ENCODE results near the gene FXN. TPM values are rescaled to one million over a fixed set of nuclear protein-coding genes. Genes with fewer than 3 reads are reported as not detected.
"Not testable (repeated sequence)": the region's sequence is repeated elsewhere in the genome, so short reads cannot be mapped to it uniquely, and the experiment has no call there.

The FXN gene
- 14.6 and 21.0 TPM in 2 replicates for total RNA-seq

- no peak for DNase-seq (ENCODE audit: extremely low read depth, low read depth, low spot score)
Measured at GRCh38 chr9:69035438-69036308, at the start of gene FXN. Gene FXN (plus strand): TSS chr9:69035752. CDS start chr9:69035783, 31 bp downstream.

DNA sequence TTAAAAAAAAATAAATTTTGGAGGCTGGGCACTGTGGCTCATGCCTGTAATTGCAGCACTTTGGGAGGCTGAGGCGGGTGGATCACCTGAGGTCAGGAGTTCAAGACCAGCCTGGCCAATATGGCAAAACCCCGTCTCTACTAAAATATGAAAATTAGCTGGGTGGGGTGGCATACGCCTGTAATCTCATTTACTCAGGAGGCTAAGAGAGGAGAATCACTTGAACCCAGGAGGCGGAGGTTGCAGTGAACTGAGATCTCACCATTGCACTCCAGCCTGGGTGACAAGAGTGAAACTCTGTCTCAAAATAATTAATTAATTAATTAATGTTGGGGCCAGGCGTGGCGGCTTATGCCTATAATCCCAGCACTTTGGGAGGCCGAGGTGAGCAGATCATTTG lies 48.6 kb upstream of the FXN start:
- DNase-seq (ENCODE audit: extremely low read depth, low read depth, low spot score), result not testable (repeated sequence)

- DNase-seq (ENCODE audit: extremely low read depth, low read depth, low spot score), result no peak
Measured at GRCh38 chr9:68991457-68991856, 44.1 kb upstream of the FXN start.

- no peak for DNase-seq (ENCODE audit: extremely low read depth, low read depth, low spot score)
Measured at GRCh38 chr9:68995776-68996175, 39.8 kb upstream of the FXN start.

GRCh38 chr9:68996462-68996861 lies 39.1 kb upstream of the FXN start:
- DNase-seq (ENCODE audit: extremely low read depth, low read depth, low spot score), result no peak

DNA sequence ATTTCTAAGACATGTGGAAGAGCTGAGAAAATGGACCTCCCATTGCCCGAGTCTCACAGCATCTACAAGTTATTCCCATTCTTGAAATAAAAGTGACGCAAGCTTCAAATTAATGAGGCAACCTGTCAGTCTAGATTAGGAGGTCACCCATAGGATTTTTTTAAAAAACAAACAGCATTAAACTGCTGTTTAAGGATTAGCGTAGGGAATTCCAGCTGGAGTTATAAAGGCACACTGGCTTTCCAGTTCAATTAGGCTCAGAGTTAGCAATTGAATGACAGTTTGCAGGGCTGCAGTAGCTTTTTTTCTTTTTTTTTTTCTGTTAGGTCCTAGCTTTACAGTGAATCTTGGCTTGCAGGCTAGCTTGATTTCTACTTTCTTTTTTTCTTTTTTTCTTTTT lies 37.9 kb upstream of the FXN start:
- DNase-seq (ENCODE audit: extremely low read depth, low read depth, low spot score), result no peak

- no peak for DNase-seq (ENCODE audit: extremely low read depth, low read depth, low spot score)
Measured at GRCh38 chr9:68998385-68998784, 37.2 kb upstream of the FXN start.

GRCh38 chr9:68998812-68999211 lies 36.7 kb upstream of the FXN start:
- DNase-seq (ENCODE audit: extremely low read depth, low read depth, low spot score), result no peak

GRCh38 chr9:68999393-69000105 lies 36.0 kb upstream of the FXN start:
- DNase-seq (ENCODE audit: extremely low read depth, low read depth, low spot score), result peak; percentile 27

DNA sequence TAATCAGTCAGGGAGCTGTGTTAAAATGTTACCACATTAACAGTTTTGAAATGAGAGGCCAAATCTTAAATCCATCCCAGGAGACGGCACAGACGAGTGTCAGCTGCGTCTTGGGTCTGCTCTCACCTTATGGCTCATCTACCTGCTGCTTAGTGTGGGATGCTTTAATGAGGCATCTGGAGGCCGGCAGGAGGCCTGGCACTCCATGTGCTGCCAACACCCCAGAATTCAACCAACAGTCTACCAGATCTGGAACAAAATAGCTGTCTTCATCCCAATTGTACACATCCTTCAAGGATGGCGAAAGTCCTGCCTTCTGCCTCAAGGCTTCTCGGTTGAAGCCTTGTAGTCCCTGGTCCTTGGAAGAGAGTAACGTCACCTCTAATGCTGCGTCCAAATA lies 33.6 kb upstream of the FXN start:
- no peak for DNase-seq (ENCODE audit: extremely low read depth, low read depth, low spot score)

- DNase-seq (ENCODE audit: extremely low read depth, low read depth, low spot score), result no peak
Measured at GRCh38 chr9:69003051-69003450, 32.5 kb upstream of the FXN start.

DNA sequence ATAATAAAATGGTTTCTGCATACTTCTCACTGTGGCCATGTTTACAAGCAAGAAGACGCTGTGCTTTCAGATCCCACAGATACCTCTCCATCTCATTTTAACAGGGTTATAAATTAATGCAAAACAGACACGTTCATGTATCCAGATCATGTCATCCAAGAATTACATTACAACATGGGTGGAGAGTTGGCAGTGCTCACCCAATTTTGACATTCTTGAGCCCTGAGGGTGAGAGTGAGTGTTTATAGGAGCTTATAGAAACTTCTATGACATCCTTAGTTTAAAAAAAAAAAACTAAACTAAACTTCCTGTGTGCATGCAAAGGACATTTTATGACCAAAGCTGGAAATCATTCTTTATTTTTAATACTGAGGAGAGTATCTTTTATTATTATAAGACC lies 30.7 kb upstream of the FXN start:
- no peak for DNase-seq (ENCODE audit: extremely low read depth, low read depth, low spot score)

GRCh38 chr9:69009708-69010107 lies 25.8 kb upstream of the FXN start:
- no peak for DNase-seq (ENCODE audit: extremely low read depth, low read depth, low spot score)

DNA sequence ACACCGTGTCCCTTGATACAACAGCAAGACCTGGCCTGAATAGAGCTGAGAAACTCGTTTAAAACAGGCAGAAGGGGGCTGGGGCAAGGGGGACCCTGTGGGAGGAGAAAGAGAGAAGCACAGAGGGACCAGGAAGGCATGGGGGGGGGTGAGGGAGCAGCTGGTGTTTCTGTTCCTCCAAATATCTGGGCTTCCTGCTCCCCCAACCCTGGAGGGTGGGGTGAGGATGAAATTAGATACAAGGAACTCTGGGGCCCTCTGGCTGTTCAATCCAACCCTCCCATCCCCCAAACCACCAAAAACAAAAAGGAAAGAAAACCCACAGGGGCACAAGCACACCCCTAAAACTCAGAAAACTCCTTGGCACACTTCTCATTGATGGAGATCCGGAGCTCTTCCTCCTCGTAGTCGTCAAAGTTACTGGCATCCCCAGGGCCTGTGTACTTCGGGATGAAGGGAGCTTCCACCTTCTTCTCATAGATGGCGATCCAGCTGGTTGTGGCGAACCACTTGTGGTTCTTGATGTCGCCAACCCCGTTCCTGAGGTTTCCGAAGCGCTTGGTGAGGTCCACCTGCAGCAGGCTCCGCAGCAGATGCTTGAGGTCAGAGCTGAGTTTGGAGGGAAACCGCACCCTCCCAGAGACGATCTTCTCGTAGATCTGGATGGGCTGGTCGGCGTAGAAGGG lies 22.7 kb upstream of the FXN start:
- no peak for DNase-seq (ENCODE audit: extremely low read depth, low read depth, low spot score)

GRCh38 chr9:69013382-69013727 lies 22.2 kb upstream of the FXN start:
- DNase-seq (ENCODE audit: extremely low read depth, low read depth, low spot score), result no peak

DNA sequence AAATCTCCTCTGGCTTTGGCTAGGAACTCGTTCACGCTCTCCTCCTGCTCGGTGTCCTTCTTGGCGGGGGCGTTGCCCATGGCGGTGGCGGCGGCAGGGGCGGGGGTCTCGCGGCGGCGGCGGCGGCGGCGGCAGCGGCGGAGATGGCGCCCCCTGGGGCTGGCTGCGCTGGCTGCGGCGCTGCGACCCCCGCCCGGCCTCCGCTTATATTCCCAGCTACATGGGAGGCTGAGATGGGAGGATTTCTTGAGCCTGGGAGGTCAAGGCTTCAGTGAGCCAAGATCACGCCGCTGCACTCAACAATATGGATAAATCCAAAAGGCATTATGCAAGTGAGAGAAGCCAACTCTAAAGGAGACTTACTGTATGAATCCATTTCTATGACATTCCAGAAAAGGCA lies 21.5 kb upstream of the FXN start, which contains the start of gene PRKACG:
TSS of gene PRKACG (minus strand) at position 101 of the 400 bp plus-strand sequence. CDS start at position 80, 21 bp downstream.
- no peak for DNase-seq (ENCODE audit: extremely low read depth, low read depth, low spot score)

DNA sequence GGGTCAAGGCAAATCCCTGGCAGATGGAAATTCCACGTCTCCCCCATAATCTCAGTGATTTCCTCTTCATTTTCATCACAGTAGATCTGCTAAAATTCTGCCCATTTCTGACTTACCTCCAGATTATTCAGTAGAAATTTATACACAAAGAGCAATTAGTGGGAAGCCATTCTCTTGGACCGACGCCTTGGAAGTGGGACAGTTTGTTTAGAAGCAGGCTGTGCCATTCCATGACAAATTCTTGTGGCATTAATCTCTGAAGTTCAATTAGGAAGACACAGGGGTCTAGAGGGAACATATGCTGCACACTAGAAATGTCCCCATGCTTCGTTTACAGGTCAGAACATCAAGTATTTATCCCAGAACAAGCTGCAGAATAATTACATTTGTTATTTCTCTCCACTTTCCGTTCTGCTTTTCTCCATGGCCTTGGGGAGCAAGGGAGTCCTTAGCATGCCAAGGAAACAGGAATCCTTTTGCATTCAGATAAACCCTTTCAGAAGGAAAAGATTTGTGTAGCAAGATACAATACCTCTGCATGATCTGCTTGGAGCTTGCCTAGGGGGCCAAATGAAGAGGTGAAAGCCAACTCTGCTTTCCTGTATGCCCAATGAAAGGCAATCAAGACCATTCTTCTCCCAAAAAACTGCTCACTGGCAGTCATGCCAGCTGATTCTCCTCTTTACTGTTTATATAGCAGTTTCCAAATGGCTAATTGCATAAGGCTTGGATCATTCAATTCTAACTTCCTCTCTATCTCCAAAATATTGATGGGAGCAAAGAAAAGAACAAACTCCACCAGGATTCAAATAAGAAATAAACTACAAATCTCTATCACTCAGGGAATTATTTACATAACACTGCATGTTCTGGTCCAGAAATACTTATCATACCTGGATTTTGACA lies 19.1 kb upstream of the FXN start:
- no peak for DNase-seq (ENCODE audit: extremely low read depth, low read depth, low spot score)

DNA sequence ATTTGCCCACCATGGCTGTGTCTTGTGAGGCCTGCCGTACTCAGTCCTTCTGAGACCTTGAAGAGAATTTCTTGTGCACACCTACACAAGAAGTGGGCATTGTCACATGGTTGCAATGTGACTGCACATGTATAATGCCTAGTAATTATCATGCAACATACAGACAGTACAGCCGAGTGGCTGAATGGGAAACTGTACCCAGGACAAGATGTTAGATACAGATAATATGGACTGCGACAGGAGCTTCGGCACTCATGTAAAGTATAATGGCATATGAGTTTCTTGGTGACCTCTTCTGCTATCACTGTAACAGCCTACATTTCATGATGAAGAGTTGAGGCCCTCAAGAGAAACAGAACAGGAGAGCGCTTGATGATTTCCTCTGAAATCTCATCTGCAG lies 16.8 kb upstream of the FXN start:
- DNase-seq (ENCODE audit: extremely low read depth, low read depth, low spot score), result no peak

DNA sequence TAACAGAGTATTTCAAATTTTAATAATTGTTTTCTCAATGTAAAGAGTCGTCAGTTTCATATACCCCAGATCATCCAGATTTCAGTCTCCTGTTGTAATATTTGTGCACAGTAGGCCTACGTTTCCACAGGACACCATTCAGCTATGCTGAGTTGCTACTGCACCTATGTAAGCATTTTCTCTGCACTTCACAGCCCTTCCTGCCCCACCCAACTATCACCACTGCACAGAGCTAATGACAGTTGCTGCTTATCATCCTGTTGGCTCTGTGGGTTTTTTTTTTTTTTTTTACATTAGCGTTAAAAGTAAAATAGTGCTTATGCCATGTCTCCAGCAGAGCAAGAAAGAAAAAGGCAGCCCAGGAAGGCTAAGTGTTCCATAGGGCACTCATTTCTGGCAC lies 15.7 kb upstream of the FXN start:
- no peak for DNase-seq (ENCODE audit: extremely low read depth, low read depth, low spot score)

DNA sequence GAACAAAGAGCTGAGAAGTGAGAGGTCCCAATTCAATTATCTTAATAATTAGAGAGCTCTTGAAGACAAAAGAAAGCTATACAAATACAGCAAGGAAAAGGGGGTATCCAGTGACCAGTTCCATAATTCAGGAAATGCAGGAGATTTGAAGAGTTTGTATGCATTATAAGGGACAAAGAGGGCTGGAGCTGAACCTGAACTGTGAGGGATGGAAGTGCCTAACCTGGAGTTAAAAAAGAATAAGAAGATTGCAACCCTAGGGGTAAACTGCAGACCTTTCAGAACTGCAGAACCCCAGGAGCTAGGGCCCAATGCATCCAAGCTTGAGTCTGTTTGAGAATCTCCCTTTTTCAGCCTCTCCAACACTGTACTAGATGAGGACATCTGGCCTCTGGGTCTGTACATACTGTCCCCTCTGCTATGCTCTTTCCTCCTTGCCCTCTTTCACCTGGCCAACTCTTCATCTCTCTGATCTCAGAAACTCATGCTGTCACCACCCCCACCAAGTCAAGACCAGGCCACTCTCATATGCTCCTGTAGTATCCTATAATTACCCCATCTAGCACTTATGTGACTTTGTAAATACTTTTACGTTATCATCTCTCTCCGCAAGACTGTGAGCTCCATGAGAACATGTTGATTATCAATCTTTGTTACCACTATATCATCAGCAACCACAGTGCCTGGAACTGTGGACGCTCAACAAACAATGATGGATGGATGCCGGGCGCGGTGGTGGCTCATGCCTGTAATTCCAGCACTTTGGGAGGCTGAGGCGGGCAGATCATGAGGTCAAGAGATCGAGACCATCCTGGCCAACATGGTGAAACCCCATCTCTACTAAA lies 15.0 kb upstream of the FXN start:
- no peak for DNase-seq (ENCODE audit: extremely low read depth, low read depth, low spot score)

All from glomerular endothelial cell (primary cell).